GM18507 (cell line): ENCODE measurements around the gene PDE4D.

Experiments
- DNase-seq: peaks from one replicate; pipeline ENCODE4 v3.0.0; 2011; ENCODE audit warnings: low read depth; ENCODE audit not compliant: insufficient read length; ENCODE audit errors: extremely low spot score
- FAIRE-seq: peaks from 2 replicates; lab custom pipeline; 2011; peaks lifted over from hg19 to GRCh38; lab: Jason Lieb, UNC

Gene PDE4D

GRCh38 chr5:59645380-59645779 lies 248.1 kb downstream of the PDE4D start:
- peak; percentile 49 for FAIRE-seq
- DNase-seq = no peak

- FAIRE-seq (no peak), DNase-seq (no peak)
Measured at GRCh38 chr5:59640411-59640810, 253.1 kb downstream of the PDE4D start.

- DNase-seq = no peak
- no peak for FAIRE-seq
Measured at GRCh38 chr5:59637884-59638580, 255.5 kb downstream of the PDE4D start.

GRCh38 chr5:59629561-59629960 lies 264.0 kb downstream of the PDE4D start:
- DNase-seq (no peak), FAIRE-seq (no peak)

- no peak for FAIRE-seq
- no peak for DNase-seq
Measured at GRCh38 chr5:59628062-59628828, 265.3 kb downstream of the PDE4D start.

GRCh38 chr5:59624898-59625297 lies 268.6 kb downstream of the PDE4D start:
- FAIRE-seq (no peak), DNase-seq (no peak)

GRCh38 chr5:59622848-59623247 lies 270.7 kb downstream of the PDE4D start:
- FAIRE-seq (no peak), DNase-seq (no peak)

GRCh38 chr5:59621477-59621876 lies 272.0 kb downstream of the PDE4D start:
- FAIRE-seq (no peak), DNase-seq (no peak)

- DNase-seq (no peak), FAIRE-seq (peak; percentile 31)
Measured at GRCh38 chr5:59620535-59621212, 272.9 kb downstream of the PDE4D start.

GRCh38 chr5:59618644-59619043 lies 274.9 kb downstream of the PDE4D start:
- FAIRE-seq (no peak), DNase-seq (no peak)

- DNase-seq = no peak
- FAIRE-seq = no peak
Measured at GRCh38 chr5:59617186-59617771, 276.2 kb downstream of the PDE4D start.

- no peak for FAIRE-seq
- DNase-seq = no peak
Measured at GRCh38 chr5:59616413-59616812, 277.1 kb downstream of the PDE4D start.

GRCh38 chr5:59615272-59615671 lies 278.3 kb downstream of the PDE4D start:
- FAIRE-seq = no peak
- DNase-seq = no peak

- no peak for FAIRE-seq
- DNase-seq = no peak
Measured at GRCh38 chr5:59609501-59610265, 283.8 kb downstream of the PDE4D start.

- DNase-seq (no peak), FAIRE-seq (no peak)
Measured at GRCh38 chr5:59608745-59609144, 284.8 kb downstream of the PDE4D start.

- DNase-seq (no peak), FAIRE-seq (no peak)
Measured at GRCh38 chr5:59607138-59607765, 286.3 kb downstream of the PDE4D start.

GRCh38 chr5:59605915-59606314 lies 287.6 kb downstream of the PDE4D start:
- no peak for DNase-seq
- FAIRE-seq = no peak

- no peak for DNase-seq
- FAIRE-seq = no peak
Measured at GRCh38 chr5:59604111-59604510, 289.4 kb downstream of the PDE4D start.

GRCh38 chr5:59600998-59601397 lies 292.5 kb downstream of the PDE4D start:
- FAIRE-seq (no peak), DNase-seq (no peak)
